H1 (cell line): ENCODE results near the gene CCDC92B. TPM values are rescaled to one million over a fixed set of nuclear protein-coding genes. Genes with fewer than 3 reads are reported as not detected.
A peak's percentile ranks its signal among the peaks of the same experiment; 100 is the strongest.

ENCODE experiments used
- CTCF ChIA-PET: fragments of 300-600 bp; sonication (Branson Sonifier 250); formaldehyde crosslinking; loops from one replicate; lab custom pipeline; 2021; ENCODE audit not compliant: partially characterized antibody; lab: Charles Lee
- POLR2A ChIA-PET: fragments of 300-600 bp; sonication (Branson Sonifier 250); formaldehyde crosslinking; loops from one replicate; lab custom pipeline; 2021; ENCODE audit warnings: inconsistent platforms; ENCODE audit not compliant: partially characterized antibody; lab: Charles Lee
- DNase-seq, 2 experiments: peaks; one replicate each; pipeline versions ENCODE4 v3.0.0 to v3.0.0-alpha.2; 2010 to 2022; ENCODE audit warnings: low spot score in 2 of 2, low read depth in 1 of 2, mixed read lengths in 1 of 2
- FAIRE-seq: peaks from 2 replicates; lab custom pipeline; 2011; peaks lifted over from hg19 to GRCh38; lab: Jason Lieb, UNC
- H2AFZ ChIP-seq: 2 replicates; pipeline ENCODE4 v1.8.1; 2012; ENCODE audit warnings: low read length, inconsistent platforms
- H2AK5ac ChIP-seq: 2 replicates; pipeline ENCODE4 v1.6.1; 2013; ENCODE audit warnings: low read depth, low read length
- H2BK120ac ChIP-seq: replicated peaks from 2 replicates; pipeline ENCODE3; 2013; ENCODE audit warnings: low read depth, low read length, inconsistent platforms
- H2BK12ac ChIP-seq: 2 replicates; pipeline ENCODE4 v1.6.1; 2013; ENCODE audit warnings: low read depth, low read length
- H2BK15ac ChIP-seq: 2 replicates; pipeline ENCODE4 v1.6.1; 2013; ENCODE audit warnings: low read length
- H2BK20ac ChIP-seq: 2 replicates; pipeline ENCODE4 v1.6.1; 2013; ENCODE audit warnings: low read length
- H2BK5ac ChIP-seq: 2 replicates; pipeline ENCODE4 v1.6.1; 2013; ENCODE audit warnings: low read depth, low read length
- H3K14ac ChIP-seq: 2 replicates; pipeline ENCODE4 v1.6.1; 2013; ENCODE audit warnings: inconsistent platforms; ENCODE audit not compliant: insufficient read length
- H3K18ac ChIP-seq: 2 replicates; pipeline ENCODE4 v1.6.1; 2013; ENCODE audit warnings: low read length; ENCODE audit errors: extremely low read depth
- H3K23ac ChIP-seq: 2 replicates; pipeline ENCODE4 v1.6.1; 2013; ENCODE audit warnings: inconsistent platforms; ENCODE audit not compliant: insufficient read length
- H3K23me2 ChIP-seq: 2 replicates; pipeline ENCODE4 v1.6.1; 2013; ENCODE audit warnings: low read depth, low read length
- H3K27ac ChIP-seq: 2 replicates; pipeline ENCODE4 v1.6.1; 2011; ENCODE audit warnings: low read depth, low read length, inconsistent platforms
- H3K27me3 ChIP-seq, 4 experiments: replicated peaks in 1 of 4; 1 replicate in 1 of 4; 2 replicates in 3 of 4; pipeline versions ENCODE4 v1.6.1 to v1.8.1; 2011 to 2013; ENCODE audit warnings: low read length in 3 of 4, mild to moderate bottlenecking in 3 of 4, inconsistent platforms in 2 of 4, mixed read lengths in 2 of 4, moderate library complexity in 1 of 4; ENCODE audit not compliant: control insufficient read depth in 3 of 4, insufficient read depth in 3 of 4; ENCODE audit errors: extremely low read depth in 1 of 4
- H3K36me3 ChIP-seq, 4 experiments: 2 replicates each; pipeline versions ENCODE4 v1.6.1 to v1.8.1; 2011 to 2013; ENCODE audit warnings: mild to moderate bottlenecking in 4 of 4, low read length in 3 of 4, moderate library complexity in 2 of 4, control low read depth in 1 of 4, inconsistent platforms in 1 of 4; ENCODE audit not compliant: insufficient read depth in 4 of 4, control insufficient read depth in 2 of 4
- H3K4ac ChIP-seq: replicated peaks from 2 replicates; pipeline ENCODE3; 2013; ENCODE audit warnings: low read length, low read depth, mixed read lengths, inconsistent platforms; ENCODE audit not compliant: insufficient read length
- H3K4me1 ChIP-seq, 4 experiments: replicated peaks in 1 of 4; 1 replicate in 1 of 4; 2 replicates in 3 of 4; pipeline versions ENCODE4 v1.6.1 to v1.8.1; 2011 to 2013; ENCODE audit warnings: low read length in 3 of 4, inconsistent platforms in 2 of 4, mixed read lengths in 1 of 4; ENCODE audit not compliant: insufficient read depth in 4 of 4, control insufficient read depth in 3 of 4
- H3K4me2 ChIP-seq, 2 experiments: 2 replicates each; pipeline versions ENCODE4 v1.6.1 to v1.8.1; 2011 to 2013; ENCODE audit warnings: low read depth in 2 of 2, low read length in 2 of 2, control low read depth in 1 of 2, inconsistent platforms in 1 of 2, mild to moderate bottlenecking in 1 of 2; ENCODE audit not compliant: insufficient read depth in 1 of 2
- H3K4me3 ChIP-seq, 4 experiments: fragments of 200-600, 300-600 bp in 1 of 4; sonication (generic), shearing (Covaris generic), sonication (Bioruptor Twin) in 1 of 4; 2 replicates each; pipeline versions ENCODE4 v1.5.1 to v1.8.1; 2011 to 2016; ENCODE audit warnings: low read length in 4 of 4, low read depth in 3 of 4, control low read depth in 2 of 4, inconsistent platforms in 2 of 4, mild to moderate bottlenecking in 2 of 4, mixed read lengths in 1 of 4, moderate library complexity in 1 of 4; ENCODE audit not compliant: insufficient read depth in 2 of 4; ENCODE audit errors: extremely low read depth in 1 of 4
- H3K56ac ChIP-seq: replicated peaks from 2 replicates; pipeline ENCODE3; 2013; ENCODE audit warnings: low read depth, mild to moderate bottlenecking, mixed read lengths, low read length, inconsistent platforms; ENCODE audit not compliant: insufficient read length
- H3K79me1 ChIP-seq: 2 replicates; pipeline ENCODE4 v1.6.1; 2013; ENCODE audit warnings: low read depth, low read length, control low read depth
- H3K79me2 ChIP-seq, 2 experiments: 2 replicates each; pipeline versions ENCODE4 v1.6.1 to v1.8.1; 2012 to 2013; ENCODE audit warnings: low read length in 2 of 2, mild to moderate bottlenecking in 2 of 2, inconsistent platforms in 1 of 2; ENCODE audit not compliant: insufficient read depth in 2 of 2, control insufficient read depth in 1 of 2
- H3K9ac ChIP-seq, 4 experiments: replicated peaks in 1 of 4; 1 replicate in 1 of 4; 2 replicates in 3 of 4; pipeline versions ENCODE4 v1.6.1 to v1.8.1; 2011 to 2013; ENCODE audit warnings: low read depth in 3 of 4, low read length in 3 of 4, control low read depth in 2 of 4, mild to moderate bottlenecking in 2 of 4, moderate library complexity in 2 of 4, inconsistent platforms in 1 of 4; ENCODE audit errors: extremely low read depth in 1 of 4
- H3K9me3 ChIP-seq, 2 experiments: 2 replicates each; pipeline versions ENCODE4 v1.6.1 to v1.8.1; 2012 to 2013; ENCODE audit warnings: mild to moderate bottlenecking in 2 of 2, moderate library complexity in 2 of 2, control low read depth in 1 of 2, inconsistent platforms in 1 of 2, low read depth in 1 of 2, low read length in 1 of 2, mixed read lengths in 1 of 2; ENCODE audit not compliant: insufficient read depth in 2 of 2
- H4K20me1 ChIP-seq, 2 experiments: replicated peaks in 1 of 2; 2 replicates each; pipeline versions ENCODE3 to v1.8.1; 2011 to 2013; ENCODE audit warnings: inconsistent platforms in 2 of 2, low read length in 2 of 2, mild to moderate bottlenecking in 1 of 2; ENCODE audit not compliant: insufficient read depth in 2 of 2, control insufficient read depth in 1 of 2
- H4K5ac ChIP-seq: 2 replicates; pipeline ENCODE4 v1.6.1; 2013; ENCODE audit warnings: low read length, low read depth, mixed read lengths, inconsistent platforms; ENCODE audit not compliant: insufficient read length
- H4K8ac ChIP-seq: 2 replicates; pipeline ENCODE4 v1.8.0; 2013; ENCODE audit warnings: mild to moderate bottlenecking, moderate library complexity, low read length, inconsistent platforms; ENCODE audit not compliant: insufficient read depth; ENCODE audit errors: extremely low read depth
- H4K91ac ChIP-seq: replicated peaks from 2 replicates; pipeline ENCODE3; 2013; ENCODE audit warnings: low read length, mixed read lengths, inconsistent platforms; ENCODE audit not compliant: insufficient read length
- CEBPB ChIP-seq: IDR thresholded peaks from 2 replicates; pipeline ENCODE4 v1.6.1; 2012; ENCODE audit warnings: low read depth, low read length
- E2F6 ChIP-seq: IDR thresholded peaks from 2 replicates; pipeline ENCODE4 v1.6.1; 2012; ENCODE audit warnings: inconsistent platforms
- NANOG ChIP-seq: IDR thresholded peaks from 2 replicates; pipeline ENCODE4 v1.6.1; 2011; ENCODE audit warnings: low read length, low read depth, mild to moderate bottlenecking, inconsistent platforms; ENCODE audit not compliant: insufficient read depth, poor library complexity, severe bottlenecking
- YY1 ChIP-seq: IDR thresholded peaks from 2 replicates; pipeline ENCODE4 v1.6.1; 2011; ENCODE audit warnings: low read depth, mild to moderate bottlenecking, low read length
- WGBS, 2 experiments: shearing (Covaris generic) in 1 of 2; methylation state at CpG; one replicate each; pipeline versions ENCODE4 v1.1.6 to v1.1.7; 2013 to 2015; ENCODE audit warnings: low lambda C conversion rate in 2 of 2, mixed read lengths in 2 of 2, inconsistent platforms in 1 of 2, low coverage in 1 of 2, missing lambda C conversion rate in 1 of 2; ENCODE audit not compliant: insufficient replicate concordance in 2 of 2, insufficient coverage in 1 of 2, insufficient read length in 1 of 2; ENCODE audit errors: extremely low coverage in 1 of 2, missing lambda C conversion rate in 1 of 2; 5-methylcytosine and 5-hydroxymethylcytosine counted together
- polyA plus RNA-seq, 7 experiments: library from polyadenylated mRNA; depleted of rRNA in 3 of 7; stranded (reverse) in 5 of 7; unstranded in 2 of 7; fragments of >200 nt in 5 of 7; fragments of 200-250 nt in 2 of 7; gene quantifications; 1 replicate in 5 of 7; 2 replicates in 1 of 7; 4 replicates in 1 of 7; pipeline versions ENCODE4 v1.2.1 to v1.2.3, GENCODE V29; 2011 to 2013; ENCODE audit warnings: missing spikeins in 2 of 7, mixed read lengths in 2 of 7
- total RNA-seq: library from RNA; stranded (reverse); fragmentation: NEBNext Ultra II Directional; extraction: Animal tissue kit (Norgen Biotek cat#: 25700); gene quantifications from 2 replicates; pipeline ENCODE4 v1.2.1, GENCODE V29; 2021

Gene CCDC92B
- total and polyA plus RNA-seq, 2 of the 8 experiments (the other 6 are each of a cell fraction or from before 2014, with no cell fraction given): 5.5 to 12.1 TPM

GRCh38 chr17:2710071-2710802 lies 39.2 kb downstream of the CCDC92B start:
- no peaks in the 10 kb centered on the region for H3K36me3 ChIP-seq
- H3K4ac ChIP-seq: no peak overlapping the region
- H3K79me1 ChIP-seq: peaks cover 12% of the 10 kb centered on the region
- peaks cover 0 to 9% (median 6%) of the 10 kb centered on the region in 4 experiments; a peak in 5 of 7 replicates for H3K27me3 ChIP-seq
- no peak overlapping the region for H4K8ac ChIP-seq
- no peak for DNase-seq
- H3K79me2 ChIP-seq: peaks cover 21 to 57% of the 10 kb centered on the region in 2 experiments; a peak in 3 of 4 replicates
- H4K91ac ChIP-seq: no peak overlapping the region
- no peak overlapping the region for H3K56ac ChIP-seq
- 0 out of 2 replicates have a peak overlapping the region, but pooled peaks have one; percentile 0 for H2BK12ac ChIP-seq
- H3K18ac ChIP-seq: no peak overlapping the region; the same call in 1 of the 2 replicates
- H3K4me3 ChIP-seq: peak overlapping the region; percentile 59 to 66 (median 62); a peak in 7 of 8 replicates
- H3K9me3 ChIP-seq: no peaks in the 10 kb centered on the region
- no peak overlapping the region for H3K14ac ChIP-seq
- no peak overlapping the region for H2BK120ac ChIP-seq
- H2AK5ac ChIP-seq: 0 out of 2 replicates have a peak overlapping the region, but pooled peaks have one; percentile 0
- no peak overlapping the region for H4K5ac ChIP-seq
- peak overlapping the region in 2 of 4 experiments; percentile 8 to 23; a peak in 2 of 7 replicates for H3K9ac ChIP-seq
- peaks cover 7% of the 10 kb centered on the region; the same call in 1 of the 2 replicates for H3K23me2 ChIP-seq
- peaks cover 10 to 18% of the 10 kb centered on the region in 2 experiments for H4K20me1 ChIP-seq
- H3K23ac ChIP-seq: no peak overlapping the region
- ChIA-PET POLR2A (interaction anchor here (0.7 to 3.0 kb wide), 17 partner anchors 8 to 374 kb away, joined by 3 to 16 read pairs (median 4); partner anchors contain the start of genes MNT and TSR1), CTCF (interaction anchor here (0.9 to 5.8 kb wide), 8 partner anchors 10 to 138 kb away, joined by 3 to 62 read pairs (median 4); no protein-coding TSS in a partner anchor)
- WGBS, 2 experiments: 73% methylated on average over 16 of the region's 16 CpGs; no CpG with 5 or more reads in 1 of the 2 experiments
- H2AFZ ChIP-seq: no peak overlapping the region
- no peak overlapping the region for H3K27ac ChIP-seq
- H2BK20ac ChIP-seq: no peak overlapping the region
- no peak for FAIRE-seq
- no peak overlapping the region; the same call in 1 of the 2 replicates for H2BK5ac ChIP-seq
- peak overlapping the region; percentile 40; the same call in 1 of the 2 replicates for H2BK15ac ChIP-seq
- H3K4me1 ChIP-seq: peaks cover 4 to 35% (median 24%) of the 10 kb centered on the region in 4 experiments
- H3K4me2 ChIP-seq: peak overlapping the region; percentile 85 to 90
- no peak for TF ChIP-seq NANOG
- TF ChIP-seq CEBPB: no peak
- no peak for TF ChIP-seq E2F6
- no peak for TF ChIP-seq YY1
